ENCODE data around the gene DPP6.

DNA sequence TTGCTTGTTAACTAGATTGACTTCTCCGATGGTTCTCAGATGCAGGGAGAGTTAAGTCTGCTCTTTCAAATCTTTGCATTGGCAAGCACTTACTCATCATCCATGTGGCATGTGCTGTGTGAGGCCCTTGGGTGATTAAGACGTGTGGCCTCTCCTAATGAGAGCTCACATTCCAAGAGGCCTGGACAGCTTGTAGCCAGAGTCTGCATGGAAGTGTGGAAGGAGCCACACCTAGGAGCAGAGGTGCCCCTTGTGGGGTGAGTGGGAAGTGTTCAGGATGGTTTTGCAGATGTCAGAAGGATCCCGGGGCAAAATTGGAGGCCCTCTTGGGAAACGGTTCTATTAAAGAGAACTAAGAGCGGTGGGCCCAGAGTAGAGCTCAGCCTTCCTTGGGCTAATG, 724.8 kb downstream of the DPP6 start:
- TF ChIP-seq CTCF (IDR thresholded peaks at IDR 0.05) = no peak
- TF ChIP-seq POLR2A (IDR thresholded peaks at IDR 0.05) = no peak
- TF ChIP-seq POLR2AphosphoS5 (IDR thresholded peaks at IDR 0.05) = no peak
- no peak for TF ChIP-seq EP300 (IDR thresholded peaks at IDR 0.05; ENCODE audit: low read depth)

All from transverse colon (tissue), 4 donors.